Central memory CD8-positive, alpha-beta T cell (primary cell): ENCODE results near the gene DDX43.
"Not testable (repeated sequence)": the region's sequence is repeated elsewhere in the genome, so short reads cannot be mapped to it uniquely, and the experiment has no call there.

Experiments
- ATAC-seq: fragments of 150-1000 bp; cut with Tn5 transposase; replicated peaks from 2 replicates; pipeline ENCODE4 v1.10.0; 2022; ENCODE audit warnings: mild to moderate bottlenecking, moderate FRiP score, moderate number of reproducible peaks; ENCODE audit not compliant: poor library complexity, severe bottlenecking; ENCODE audit errors: extremely low read depth
- DNase-seq, 2 donors: peaks; one replicate each; pipeline ENCODE4 v3.0.0; 2021; ENCODE audit warnings: low spot score in 2 of 2
- H3K27ac Mint-ChIP-seq: one replicate; pipeline ENCODE4 v1.8.0; 2022; ENCODE audit warnings: low read depth, mild to moderate bottlenecking, moderate library complexity, mixed read lengths
- H3K27me3 Mint-ChIP-seq: one replicate; pipeline ENCODE4 v1.8.0; 2022; ENCODE audit warnings: mixed read lengths
- H3K36me3 Mint-ChIP-seq: one replicate; pipeline ENCODE4 v1.8.0; 2022; ENCODE audit warnings: mild to moderate bottlenecking, moderate library complexity, mixed read lengths; ENCODE audit not compliant: insufficient read depth
- H3K4me1 Mint-ChIP-seq: one replicate; pipeline ENCODE4 v1.8.0; 2022; ENCODE audit warnings: mixed read lengths
- H3K4me3 Mint-ChIP-seq: one replicate; pipeline ENCODE4 v1.8.0; 2022; ENCODE audit warnings: mild to moderate bottlenecking, moderate library complexity, mixed read lengths
- H3K9me3 Mint-ChIP-seq: one replicate; pipeline ENCODE4 v1.8.0; 2022; ENCODE audit warnings: mixed read lengths

The DDX43 gene

GRCh38 chr6:73395875-73396274 lies 1.2 kb downstream of the DDX43 start:
- Mint-ChIP-seq H3K27me3 (no peaks in the 10 kb centered on the region), H3K4me3 (no peak overlapping the region), H3K9me3 (no peaks in the 10 kb centered on the region), H3K27ac (no peak overlapping the region), H3K4me1 (peaks cover 14% of the 10 kb centered on the region), H3K36me3 (peaks cover 1% of the 10 kb centered on the region)
- ATAC-seq (no peak), DNase-seq (no peak)

GRCh38 chr6:73400656-73401055 lies 6.0 kb downstream of the DDX43 start:
- Mint-ChIP-seq H3K27me3 (no peaks in the 10 kb centered on the region), H3K27ac (no peak overlapping the region), H3K9me3 (no peaks in the 10 kb centered on the region), H3K36me3 (peaks cover 4% of the 10 kb centered on the region), H3K4me1 (no peaks in the 10 kb centered on the region), H3K4me3 (no peak overlapping the region)
- no peak for DNase-seq
- ATAC-seq: no peak

GRCh38 chr6:73409395-73409794 lies 14.8 kb downstream of the DDX43 start:
- Mint-ChIP-seq H3K27ac (no peak overlapping the region), H3K4me1 (no peaks in the 10 kb centered on the region), H3K27me3 (no peaks in the 10 kb centered on the region), H3K4me3 (no peak overlapping the region), H3K36me3 (peaks cover 8% of the 10 kb centered on the region), H3K9me3 (no peaks in the 10 kb centered on the region)
- DNase-seq: no peak
- no peak for ATAC-seq

- peaks cover 10% of the 10 kb centered on the region for H3K36me3 Mint-ChIP-seq
- ATAC-seq (no peak), DNase-seq (no peak)
- peaks cover 9% of the 10 kb centered on the region for H3K4me1 Mint-ChIP-seq
- H3K4me3 Mint-ChIP-seq: no peak overlapping the region
- no peaks in the 10 kb centered on the region for H3K9me3 Mint-ChIP-seq
- H3K27me3 Mint-ChIP-seq: no peaks in the 10 kb centered on the region
- no peak overlapping the region for H3K27ac Mint-ChIP-seq
These were observed 18.5 kb downstream of the DDX43 start for GRCh38 chr6:73413102-73413501.

- H3K4me3 Mint-ChIP-seq: no peak overlapping the region
- no peaks in the 10 kb centered on the region for H3K9me3 Mint-ChIP-seq
These were observed 23.6 kb downstream of the DDX43 start for GRCh38 chr6:73418081-73418741.

GRCh38 chr6:73421534-73421933 lies 26.9 kb downstream of the DDX43 start:
- no peaks in the 10 kb centered on the region for H3K27me3 Mint-ChIP-seq
- H3K4me1 Mint-ChIP-seq: peaks cover 22% of the 10 kb centered on the region
- no peak overlapping the region for H3K4me3 Mint-ChIP-seq
- H3K27ac Mint-ChIP-seq: peak overlapping the region; percentile 89
- peaks cover 28% of the 10 kb centered on the region for H3K36me3 Mint-ChIP-seq
- no peaks in the 10 kb centered on the region for H3K9me3 Mint-ChIP-seq
- ATAC-seq (no peak), DNase-seq (no peak)

More at GRCh38 chr6:73418081-73418741, 23.6 kb downstream of the DDX43 start:
- ATAC-seq (no peak), DNase-seq (no peak)
- H3K36me3 Mint-ChIP-seq: peaks cover 14% of the 10 kb centered on the region
- H3K27me3 Mint-ChIP-seq: no peaks in the 10 kb centered on the region
- peak overlapping the region; percentile 44 for H3K27ac Mint-ChIP-seq
- H3K4me1 Mint-ChIP-seq: peaks cover 26% of the 10 kb centered on the region

GRCh38 chr6:73435236-73435635 lies 40.6 kb downstream of the DDX43 start:
- ATAC-seq (no peak), DNase-seq (no peak)
- Mint-ChIP-seq H3K9me3 (no peaks in the 10 kb centered on the region), H3K27me3 (no peaks in the 10 kb centered on the region), H3K4me1 (peaks cover 5% of the 10 kb centered on the region), H3K27ac (no peak overlapping the region), H3K36me3 (peaks cover 58% of the 10 kb centered on the region), H3K4me3 (no peak overlapping the region)

GRCh38 chr6:73443555-73443954 lies 48.9 kb downstream of the DDX43 start:
- no peak overlapping the region for H3K4me3 Mint-ChIP-seq
- H3K27ac Mint-ChIP-seq: peak overlapping the region; percentile 3
- DNase-seq (no peak), ATAC-seq (no peak)
- H3K27me3 Mint-ChIP-seq: no peaks in the 10 kb centered on the region
- H3K9me3 Mint-ChIP-seq: no peaks in the 10 kb centered on the region
- H3K4me1 Mint-ChIP-seq: peaks cover 49% of the 10 kb centered on the region
- H3K36me3 Mint-ChIP-seq: peaks cover 59% of the 10 kb centered on the region

- H3K4me3 Mint-ChIP-seq: peak overlapping the region; percentile 93
- peak; percentile 52 for ATAC-seq
- H3K4me1 Mint-ChIP-seq: peaks cover 21% of the 10 kb centered on the region
- DNase-seq: peak; percentile 26 to 31
- H3K27me3 Mint-ChIP-seq: no peaks in the 10 kb centered on the region
- no peaks in the 10 kb centered on the region for H3K9me3 Mint-ChIP-seq
- H3K36me3 Mint-ChIP-seq: peaks cover 30% of the 10 kb centered on the region
- peak overlapping the region; percentile 98 for H3K27ac Mint-ChIP-seq
These were observed 56.8 kb downstream of the DDX43 start for GRCh38 chr6:73451223-73452106.

- Mint-ChIP-seq H3K36me3 (peaks cover 30% of the 10 kb centered on the region), H3K9me3 (no peaks in the 10 kb centered on the region), H3K27ac (peak within 1 kb of the TSS; percentile 98), H3K27me3 (no peaks in the 10 kb centered on the region), H3K4me3 (peak within 1 kb of the TSS; percentile 93), H3K4me1 (peaks cover 21% of the 10 kb centered on the region)
- ATAC-seq (peak; percentile 77), DNase-seq (peak; percentile 49 to 64)
These were observed 57.5 kb downstream of the DDX43 start, which contains the start of gene CGAS for GRCh38 chr6:73452107-73452461. Gene CGAS (minus strand): TSS chr6:73452297. CDS start chr6:73452181, 116 bp downstream.

- no peak for DNase-seq
- Mint-ChIP-seq H3K36me3 (peaks cover 9% of the 10 kb centered on the region), H3K4me3 (no peak overlapping the region), H3K27ac (no peak overlapping the region), H3K9me3 (no peaks in the 10 kb centered on the region), H3K4me1 (peaks cover 7% of the 10 kb centered on the region), H3K27me3 (no peaks in the 10 kb centered on the region)
- no peak for ATAC-seq
These were observed 61.4 kb downstream of the DDX43 start for GRCh38 chr6:73455865-73456629.

- Mint-ChIP-seq H3K27ac (peak overlapping the region; percentile 84), H3K36me3 (peaks cover 24% of the 10 kb centered on the region), H3K4me1 (peaks cover 20% of the 10 kb centered on the region)
- H3K9me3 Mint-ChIP-seq, H3K4me3 Mint-ChIP-seq, ATAC-seq, DNase-seq, H3K27me3 Mint-ChIP-seq: not testable (repeated sequence)
These were observed 64.8 kb downstream of the DDX43 start for GRCh38 chr6:73459474-73459873.
